Loucy (cell line): ENCODE data around the gene FOXB1.

Source experiments
- H2AFZ ChIP-seq: fragments of 200-600 bp; sonication (generic); 2 replicates; pipeline ENCODE4 v1.6.0; 2016; ENCODE audit warnings: antibody characterized with exemption, mild to moderate bottlenecking, low read length, moderate library complexity
- H3F3A ChIP-seq: fragments of 200-600 bp; 2 replicates; pipeline ENCODE4 v1.6.0; 2016; ENCODE audit warnings: antibody characterized with exemption, low read depth, mild to moderate bottlenecking
- H3K27me3 ChIP-seq: fragments of 200-600 bp; sonication (generic); 2 replicates; pipeline ENCODE4 v1.6.1; 2014; ENCODE audit warnings: low read length, mild to moderate bottlenecking; ENCODE audit not compliant: insufficient read depth, poor library complexity, severe bottlenecking
- H3K36me3 ChIP-seq: fragments of 200-600 bp; sonication (generic); 2 replicates; pipeline ENCODE4 v1.6.1; 2016; ENCODE audit warnings: low read length; ENCODE audit not compliant: insufficient read depth
- H3K4me1 ChIP-seq: fragments of 200-600 bp; sonication (generic); 2 replicates; pipeline ENCODE4 v1.5.1; 2014; ENCODE audit warnings: low read length, mild to moderate bottlenecking; ENCODE audit not compliant: insufficient read depth, poor library complexity, severe bottlenecking
- H3K4me2 ChIP-seq: fragments of 200-600 bp; sonication (generic); 2 replicates; pipeline ENCODE4 v1.6.0; 2014; ENCODE audit warnings: antibody characterized with exemption, low read length, low read depth, mild to moderate bottlenecking; ENCODE audit not compliant: poor library complexity, severe bottlenecking
- H3K4me3 ChIP-seq: fragments of 200-600 bp; sonication (generic); 2 replicates; pipeline ENCODE4 v1.5.1; 2014; ENCODE audit warnings: low read length, mild to moderate bottlenecking, mixed read lengths; ENCODE audit not compliant: poor library complexity, severe bottlenecking
- H3K79me2 ChIP-seq: fragments of 200-600 bp; sonication (generic); 2 replicates; pipeline ENCODE4 v1.6.1; 2014; ENCODE audit warnings: low read length; ENCODE audit not compliant: insufficient read depth
- H3K9ac ChIP-seq: fragments of 200-600 bp; sonication (generic); 2 replicates; pipeline ENCODE4 v1.6.0; 2014; ENCODE audit warnings: mild to moderate bottlenecking, low read depth, low read length, moderate library complexity; ENCODE audit not compliant: poor library complexity, severe bottlenecking
- H3K9me2 ChIP-seq: fragments of 200-600 bp; sonication (generic); replicated peaks from 2 replicates; pipeline ENCODE4 v1.6.1; 2016; ENCODE audit warnings: low read depth, low read length, mixed read lengths
- H3K9me3 ChIP-seq: fragments of 200-600 bp; sonication (generic); 2 replicates; pipeline ENCODE4 v1.6.1; 2014; ENCODE audit warnings: mild to moderate bottlenecking, antibody characterized with exemption, low read length, low read depth; ENCODE audit not compliant: insufficient read depth
- H4K20me1 ChIP-seq: fragments of 200-600 bp; sonication (generic); 2 replicates; pipeline ENCODE4 v1.6.0; 2014; ENCODE audit warnings: antibody characterized with exemption, low read length, mild to moderate bottlenecking; ENCODE audit not compliant: insufficient read depth, poor library complexity, severe bottlenecking
- CTCF ChIP-seq: fragments of 200-600 bp; sonication (generic); conservative IDR thresholded peaks from 2 replicates; pipeline ENCODE4 v1.5.1; 2014; ENCODE audit warnings: mild to moderate bottlenecking, antibody characterized with exemption, low read length
- EZH2phosphoT487 ChIP-seq: fragments of 200-600 bp; IDR thresholded peaks from 2 replicates; pipeline ENCODE4 v1.6.1; 2018; ENCODE audit warnings: antibody characterized with exemption, mild to moderate bottlenecking, moderate library complexity, borderline replicate concordance

Gene FOXB1

GRCh38 chr15:59976480-59977271, 27.4 kb upstream of the FOXB1 start:
- H3K4me2 ChIP-seq = peak overlapping the region; percentile 67
- no peak for TF ChIP-seq EZH2phosphoT487
- H3F3A ChIP-seq = peaks cover 13% of the 10 kb centered on the region
- H3K9ac ChIP-seq = peak overlapping the region; percentile 81
- no peaks in the 10 kb centered on the region for H3K9me2 ChIP-seq
- H4K20me1 ChIP-seq = no peaks in the 10 kb centered on the region
- no peaks in the 10 kb centered on the region for H3K79me2 ChIP-seq
- peak overlapping the region; percentile 52 for H3K4me3 ChIP-seq
- H3K36me3 ChIP-seq = no peaks in the 10 kb centered on the region; the same call in 1 of the 2 replicates
- H2AFZ ChIP-seq = no peak overlapping the region
- H3K9me3 ChIP-seq = peaks cover 15% of the 10 kb centered on the region
- no peaks in the 10 kb centered on the region for H3K27me3 ChIP-seq
- H3K4me1 ChIP-seq = peaks cover 62% of the 10 kb centered on the region

- Histone ChIP-seq H3K36me3 (no peaks in the 10 kb centered on the region), H3K27me3 (no peaks in the 10 kb centered on the region), H3K9me3 (no peaks in the 10 kb centered on the region), H3K9ac (no peak overlapping the region), H3K4me2 (no peak overlapping the region), H3K79me2 (no peaks in the 10 kb centered on the region), H3K4me3 (no peak overlapping the region), H4K20me1 (no peaks in the 10 kb centered on the region), H3F3A (no peaks in the 10 kb centered on the region), H3K4me1 (peaks cover 26% of the 10 kb centered on the region), H3K9me2 (no peaks in the 10 kb centered on the region), H2AFZ (peak overlapping the region; percentile 72)
- TF ChIP-seq CTCF (no peak), EZH2phosphoT487 (no peak)
Observed at GRCh38 chr15:59991834-59992233, 12.3 kb upstream of the FOXB1 start.

- no peaks in the 10 kb centered on the region for H3K9me3 ChIP-seq
- H3K27me3 ChIP-seq = no peaks in the 10 kb centered on the region
- no peaks in the 10 kb centered on the region for H3K9me2 ChIP-seq
- H4K20me1 ChIP-seq = no peaks in the 10 kb centered on the region
- no peak overlapping the region for H3K9ac ChIP-seq
- H3K36me3 ChIP-seq = no peaks in the 10 kb centered on the region
- no peak for TF ChIP-seq CTCF
- no peak for TF ChIP-seq EZH2phosphoT487
- peaks cover 26% of the 10 kb centered on the region for H3K4me1 ChIP-seq
- no peak overlapping the region for H3K4me2 ChIP-seq
- no peaks in the 10 kb centered on the region for H3K79me2 ChIP-seq
- no peak overlapping the region for H3K4me3 ChIP-seq
- no peaks in the 10 kb centered on the region for H3F3A ChIP-seq
- H2AFZ ChIP-seq = no peak overlapping the region
Observed at GRCh38 chr15:59993041-59993750, 10.9 kb upstream of the FOXB1 start.
